ENCODE measurements around the gene RERE.

DNA sequence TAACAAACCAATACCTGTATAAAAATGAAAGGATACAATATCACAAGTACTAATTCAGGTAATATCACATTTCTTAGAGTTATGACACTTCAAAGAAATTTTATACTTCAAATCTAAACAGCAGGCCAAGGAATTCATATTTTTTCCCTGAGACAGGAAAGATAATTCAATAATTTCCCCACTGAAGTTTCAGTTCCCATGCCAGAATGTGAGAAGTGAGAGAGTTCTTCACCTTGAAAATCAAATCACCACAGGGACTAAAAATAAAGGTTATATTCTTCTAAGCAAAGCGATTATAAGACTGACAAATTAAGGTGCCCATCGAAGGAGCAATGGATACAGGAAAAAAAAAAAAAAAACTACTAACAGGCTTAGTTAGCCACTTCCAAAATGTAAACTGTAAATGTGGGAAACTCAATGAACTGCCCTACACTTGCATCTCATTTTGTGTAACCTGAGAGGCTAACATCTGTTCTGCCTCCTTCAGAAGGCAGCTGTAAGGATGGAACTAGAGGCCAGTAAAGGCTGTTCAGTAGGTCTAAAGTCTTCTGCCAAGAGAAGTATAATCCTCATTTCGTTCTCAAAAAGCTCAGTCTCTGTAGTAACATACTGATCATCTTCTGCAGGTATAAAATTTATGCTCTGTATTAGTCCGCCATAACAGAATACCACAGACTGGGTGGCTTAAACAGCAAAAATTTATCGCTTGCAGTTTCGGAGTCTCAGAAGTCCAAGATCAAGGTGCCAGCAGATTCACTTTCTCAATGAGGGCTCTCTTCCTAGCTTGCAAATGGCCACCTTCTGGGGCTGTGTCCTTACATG lies 127.8 kb downstream of the RERE start:
- TF ChIP-seq, protein P1, sequence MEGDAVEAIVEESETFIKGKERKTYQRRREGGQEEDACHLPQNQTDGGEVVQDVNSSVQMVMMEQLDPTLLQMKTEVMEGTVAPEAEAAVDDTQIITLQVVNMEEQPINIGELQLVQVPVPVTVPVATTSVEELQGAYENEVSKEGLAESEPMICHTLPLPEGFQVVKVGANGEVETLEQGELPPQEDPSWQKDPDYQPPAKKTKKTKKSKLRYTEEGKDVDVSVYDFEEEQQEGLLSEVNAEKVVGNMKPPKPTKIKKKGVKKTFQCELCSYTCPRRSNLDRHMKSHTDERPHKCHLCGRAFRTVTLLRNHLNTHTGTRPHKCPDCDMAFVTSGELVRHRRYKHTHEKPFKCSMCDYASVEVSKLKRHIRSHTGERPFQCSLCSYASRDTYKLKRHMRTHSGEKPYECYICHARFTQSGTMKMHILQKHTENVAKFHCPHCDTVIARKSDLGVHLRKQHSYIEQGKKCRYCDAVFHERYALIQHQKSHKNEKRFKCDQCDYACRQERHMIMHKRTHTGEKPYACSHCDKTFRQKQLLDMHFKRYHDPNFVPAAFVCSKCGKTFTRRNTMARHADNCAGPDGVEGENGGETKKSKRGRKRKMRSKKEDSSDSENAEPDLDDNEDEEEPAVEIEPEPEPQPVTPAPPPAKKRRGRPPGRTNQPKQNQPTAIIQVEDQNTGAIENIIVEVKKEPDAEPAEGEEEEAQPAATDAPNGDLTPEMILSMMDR (IDR thresholded peaks at IDR 0.05; ENCODE audit: borderline replicate concordance, extremely low read depth, low read length, poor library complexity, severe bottlenecking): no peak
- no peak for TF ChIP-seq EZH2 (IDR thresholded peaks at IDR 0.05; ENCODE audit: borderline replicate concordance, low read depth, low read length, severe bottlenecking)
